Activated T-cell treated with anti-CD3 and anti-CD28 coated beads for 24 hours (primary cell): ENCODE results near the gene SLC38A5.
A peak's percentile ranks its signal among the peaks of the same experiment; 100 is the strongest.
"Not testable (repeated sequence)": the region's sequence is repeated elsewhere in the genome, so short reads cannot be mapped to it uniquely, and the experiment has no call there.

ENCODE experiments used
- DNase-seq: peaks from one replicate; pipeline ENCODE4 v3.0.0-alpha.2; 2020; ENCODE audit warnings: low read depth

SLC38A5 gene

GRCh38 chrX:48468693-48469691 lies 1.1 kb downstream of the SLC38A5 start:
- DNase-seq: peak; percentile 26

GRCh38 chrX:48468247-48468671 lies 1.8 kb downstream of the SLC38A5 start:
- DNase-seq: peak; percentile 41

GRCh38 chrX:48467281-48467761 lies 2.7 kb downstream of the SLC38A5 start:
- DNase-seq: no peak

DNA sequence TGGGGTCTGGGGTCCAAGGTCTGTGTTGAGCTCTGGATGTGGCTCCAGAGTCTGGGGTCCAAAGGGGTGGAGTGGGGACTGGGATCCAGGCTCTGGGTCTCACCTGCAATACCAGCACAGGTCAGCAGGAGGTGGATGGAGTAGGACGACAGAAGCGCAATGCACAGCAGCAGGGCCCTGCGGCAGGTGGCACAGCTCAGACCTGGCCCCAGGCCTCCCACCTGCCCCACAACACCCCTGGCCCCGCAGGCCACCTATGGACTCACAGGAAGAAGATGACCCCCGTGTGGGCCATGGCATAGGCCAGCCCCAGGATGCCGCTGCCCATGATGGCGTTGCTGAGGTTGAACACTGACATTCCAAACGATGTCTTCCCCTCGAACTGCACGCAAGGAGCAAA lies 3.4 kb downstream of the SLC38A5 start:
- DNase-seq: peak; percentile 11

- DNase-seq: no peak
These were observed 4.6 kb downstream of the SLC38A5 start for GRCh38 chrX:48465336-48465933.

DNA sequence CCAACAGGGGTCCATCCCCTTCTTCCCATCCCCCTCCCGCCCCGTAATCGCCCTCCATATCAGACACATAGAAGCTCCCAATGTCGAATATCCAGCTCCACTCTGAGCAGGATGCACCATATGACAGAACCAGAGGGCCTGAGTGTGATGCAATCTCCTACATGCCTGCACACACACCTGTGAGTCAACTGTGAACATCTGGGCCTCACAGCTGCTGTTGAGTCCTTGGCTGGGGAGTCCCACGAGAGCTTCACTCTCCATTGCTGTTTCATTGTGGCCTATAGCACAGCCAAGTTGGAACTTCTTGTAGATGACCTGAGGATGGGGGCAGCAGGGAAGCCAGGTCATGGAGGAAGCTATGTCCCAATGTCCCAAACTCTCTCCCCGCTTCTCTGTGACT lies 8.2 kb downstream of the SLC38A5 start:
- no peak for DNase-seq

- no peak for DNase-seq
These were observed 9.5 kb downstream of the SLC38A5 start for GRCh38 chrX:48460606-48461005.

DNA sequence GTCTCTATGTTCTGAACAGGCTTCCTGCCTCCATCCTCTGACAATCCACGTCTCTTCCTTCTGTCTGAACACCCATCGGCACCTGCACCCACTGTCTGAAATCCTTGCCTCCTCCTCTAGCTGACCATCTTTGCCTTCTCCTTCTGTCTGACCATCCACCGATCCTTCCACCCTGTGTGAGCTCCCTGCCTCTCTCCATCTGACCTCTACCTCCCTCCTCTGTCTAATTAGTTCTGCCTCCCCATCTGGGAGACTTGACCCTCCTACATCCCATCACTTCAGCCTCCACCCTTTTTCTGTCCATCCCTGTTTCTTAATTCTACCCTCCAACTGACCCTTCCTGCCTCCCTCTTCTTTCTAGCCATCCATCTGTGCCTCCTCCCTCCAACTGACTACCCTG lies 10.0 kb downstream of the SLC38A5 start:
- DNase-seq: no peak

- no peak for DNase-seq
These were observed 10.6 kb downstream of the SLC38A5 start for GRCh38 chrX:48459483-48459882.

- DNase-seq: no peak
These were observed 11.3 kb downstream of the SLC38A5 start for GRCh38 chrX:48458711-48459110.

- DNase-seq: no peak
These were observed 13.3 kb downstream of the SLC38A5 start for GRCh38 chrX:48456628-48457331.

- DNase-seq: no peak
These were observed 18.4 kb downstream of the SLC38A5 start for GRCh38 chrX:48451708-48452107.

GRCh38 chrX:48450076-48450475 lies 20.0 kb downstream of the SLC38A5 start:
- no peak for DNase-seq

- DNase-seq: not testable (repeated sequence)
These were observed 22.9 kb downstream of the SLC38A5 start for GRCh38 chrX:48447201-48447600.

GRCh38 chrX:48433713-48434112 lies 36.3 kb downstream of the SLC38A5 start:
- not testable (repeated sequence) for DNase-seq

DNA sequence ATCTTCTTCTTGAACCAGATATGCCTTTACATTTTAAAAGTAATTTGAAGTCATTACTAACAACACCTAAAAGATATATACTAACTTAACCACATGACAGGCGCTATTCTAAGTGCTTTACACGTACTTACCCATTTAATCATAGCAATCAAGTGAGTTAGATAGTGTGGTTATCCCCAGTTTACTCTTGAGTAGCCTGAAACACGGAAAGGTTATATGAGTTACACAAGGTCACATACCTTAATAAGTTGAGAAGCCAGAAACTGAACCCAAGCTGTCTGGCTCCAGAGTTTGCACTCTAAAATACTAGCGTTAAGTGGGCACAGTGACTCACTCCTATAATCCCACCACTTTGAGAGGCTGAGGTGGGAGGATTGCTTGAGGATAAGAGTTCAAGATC lies 39.9 kb downstream of the SLC38A5 start:
- not testable (repeated sequence) for DNase-seq

DNA sequence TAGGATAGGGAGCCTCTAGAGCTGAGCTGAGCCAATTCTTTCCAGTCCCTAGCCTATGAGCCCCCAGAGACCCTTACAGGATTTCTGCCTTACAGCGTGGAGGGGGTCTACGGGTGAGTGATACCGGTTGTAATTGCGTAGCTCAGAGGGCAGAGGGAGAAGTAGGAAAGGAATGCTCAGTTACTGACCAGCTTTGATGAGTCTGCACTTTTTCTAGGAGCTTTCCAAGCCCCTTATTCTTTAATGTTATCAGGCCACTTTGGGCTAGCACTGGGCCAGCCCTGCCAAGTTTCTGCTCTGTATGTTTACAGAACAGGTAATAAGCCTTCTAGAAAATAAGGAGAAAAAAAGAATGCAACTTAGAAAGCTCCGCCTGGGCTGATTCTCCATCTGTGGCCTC lies 40.5 kb downstream of the SLC38A5 start:
- not testable (repeated sequence) for DNase-seq

DNA sequence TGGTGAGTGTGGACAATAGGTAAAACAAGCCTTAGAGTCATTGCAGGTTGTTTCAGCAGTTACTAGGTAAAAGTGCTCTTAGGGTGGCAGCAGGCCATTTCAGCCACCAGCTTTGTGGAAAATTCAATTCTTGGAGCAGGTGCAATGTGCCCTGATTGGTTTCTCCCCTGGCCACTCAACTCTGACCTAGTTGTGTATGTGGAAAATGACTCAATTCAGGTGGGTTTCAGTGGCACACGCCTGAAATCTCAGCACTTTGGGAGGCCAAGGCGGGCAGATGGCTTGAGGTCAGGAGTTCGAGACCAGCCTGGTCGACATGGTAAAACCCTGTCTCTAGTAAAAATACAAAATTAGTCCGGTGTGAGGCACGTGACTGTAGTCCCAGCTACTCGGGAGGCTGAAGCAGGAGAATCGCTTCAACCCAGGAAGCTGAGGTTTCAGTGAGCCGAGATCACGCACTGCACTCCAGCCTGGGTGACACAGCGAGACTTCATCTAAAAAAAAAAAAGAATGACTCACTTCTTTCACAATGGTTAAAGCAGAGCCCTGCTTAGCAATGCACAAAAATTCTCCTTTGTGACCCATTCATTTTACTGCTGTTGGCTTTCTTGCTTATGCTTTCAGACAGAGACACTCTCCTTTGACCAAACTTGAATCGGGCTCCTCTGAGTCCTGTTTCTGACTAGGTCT lies 42.9 kb downstream of the SLC38A5 start:
- DNase-seq: not testable (repeated sequence)

GRCh38 chrX:48411860-48412259 lies 58.2 kb downstream of the SLC38A5 start, which contains the start of gene SSX4B:
TSS of gene SSX4B (minus strand) at chrX:48411960. CDS start at chrX:48411372, 588 bp downstream.
- DNase-seq: not testable (repeated sequence)
